Pancreas (tissue), 10 donors: ENCODE results near the gene FURIN. TPM values are rescaled to one million over a fixed set of nuclear protein-coding genes. Genes with fewer than 3 reads are reported as not detected.

Experiments
- ATAC-seq, 4 donors: fragments of 200-7000 bp; cut with Tn5 transposase; one replicate each; pipeline versions ENCODE4 v1.8.0 to v1.9.1; 2020; ENCODE audit warnings: mild to moderate bottlenecking in 4 of 4, moderate library complexity in 4 of 4
- DNase-seq, 6 donors: peaks; one replicate each; pipeline ENCODE4 v3.0.0-alpha.2; 2020
- FAIRE-seq: peaks from 2 replicates; lab custom pipeline; 2012; peaks lifted over from hg19 to GRCh38; lab: Jason Lieb, UNC
- H3K27ac ChIP-seq, 4 donors: fragments of 200-600 bp; sonication (generic); 1 replicate in 3 of 4; 2 replicates in 1 of 4; pipeline versions ENCODE4 v1.5.0 to v1.8.0; 2020
- H3K27me3 ChIP-seq, 4 donors: fragments of 200-600 bp; one replicate each; pipeline ENCODE4 v1.8.0; 2021
- H3K36me3 ChIP-seq, 3 donors: fragments of 200-600 bp; sonication (generic) in 1 of 3; one replicate each; pipeline versions ENCODE4 v1.5.0 to v1.8.0; 2020 to 2021
- H3K4me1 ChIP-seq, 3 donors: fragments of 200-600 bp; one replicate each; pipeline ENCODE4 v1.8.0; 2021
- H3K4me3 ChIP-seq, 4 donors: fragments of 200-600 bp; sonication (generic) in 2 of 4; one replicate each; pipeline versions ENCODE4 v1.5.0 to v1.8.0; 2020 to 2021
- H3K9me3 ChIP-seq, 4 donors: fragments of 200-600 bp; one replicate each; pipeline ENCODE4 v1.8.0; 2021
- CTCF ChIP-seq, 4 donors: fragments of 200-600 bp; sonication (generic) in 3 of 4; IDR thresholded peaks; one replicate each; pipeline versions ENCODE4 v1.5.0 to v1.8.0; 2021; ENCODE audit warnings: antibody characterized with exemption in 4 of 4
- WGBS, 2 donors: extraction: QIAGEN DNeasy Blood & Tissue Kit; methylation state at CpG; one replicate each; pipeline ENCODE4 v1.1.7; 2013; 5-methylcytosine and 5-hydroxymethylcytosine counted together
- intact Hi-C, 3 donors: fragments of 100-400 bp; cut with DNase I; formaldehyde crosslinking; loops; one replicate each; pipeline versions ENCODE4 v1.11.1 to v1.14.2; 2022
- polyA plus RNA-seq, 2 donors: library from polyadenylated mRNA; stranded (reverse); fragments of 200-250 nt; gene quantifications; one replicate each; pipeline ENCODE4 v1.2.3, GENCODE V29; 2013
- total RNA-seq, 6 donors: library from RNA; stranded (reverse); fragmentation: NEBNext Ultra II Directional in 4 of 6; extraction: Animal tissue kit (Norgen Biotek cat#: 25700) in 4 of 6; gene quantifications; one replicate each; pipeline versions ENCODE4 v1.2.1 to v1.2.4, GENCODE V29; 2021 to 2023
- donor health status: healthy with polysubstance abuse.
- donor health status: DM: no; HTN: no; CAD: no; lungs with moderate emphysema.
- donor health status: DM: no; HTN: no; CAD: no.
- donor health status: control.
- donor health status: control.
- donor health status: Bipolar disorder and iron deficiency.
- donor health status: DM: yes; HTN: yes; CAD: no.
- donor health status: DM: no; HTN: no; CAD: no.
- donor health status: DM: no; HTN: no; CAD: no.
- donor health status: DM: yes; HTN: yes; CAD: no.

Gene FURIN
- total and polyA plus RNA-seq, 8 donors, result 50.3 to 106 (median 84.2) TPM

DNA sequence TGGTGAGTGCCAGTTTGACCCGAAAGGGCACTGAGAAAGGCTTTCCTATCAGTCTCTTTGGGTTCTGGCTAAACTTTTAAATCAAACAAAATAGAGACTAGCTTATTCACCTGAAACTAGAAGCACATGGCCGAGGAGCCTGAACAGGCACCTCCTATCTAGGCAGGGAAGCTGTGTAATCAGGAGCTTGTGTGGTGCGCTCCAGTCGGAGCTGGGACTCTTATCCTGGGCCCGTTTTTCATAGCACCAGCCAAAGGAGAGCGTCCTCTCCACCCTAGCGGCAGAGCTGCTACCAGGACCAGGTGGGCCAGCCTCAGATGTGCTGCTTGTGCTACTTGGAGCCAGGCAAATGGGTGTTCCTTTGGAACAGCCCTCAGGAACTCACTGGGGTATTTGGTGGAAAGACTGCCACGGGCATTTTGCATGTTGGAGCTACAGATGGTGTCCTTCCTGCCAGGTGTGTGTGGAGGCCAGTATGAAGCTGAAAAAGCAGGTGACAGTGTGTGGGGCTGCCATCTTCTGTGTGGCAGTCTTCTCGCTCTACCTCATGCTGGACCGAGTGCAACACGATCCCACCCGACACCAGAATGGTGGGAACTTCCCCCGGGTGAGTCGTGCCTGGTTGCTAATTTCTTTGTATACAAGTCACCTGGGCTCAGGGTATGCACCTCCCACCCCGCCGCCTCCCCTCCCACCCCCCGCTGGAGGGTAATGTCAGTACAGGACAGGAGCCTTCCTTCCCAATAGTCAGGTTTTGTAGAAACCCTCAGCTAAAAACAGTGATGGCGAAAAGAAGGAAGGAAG is 35.5 kb downstream of the FURIN start:
- H3K27me3 ChIP-seq, result no peaks in the 10 kb centered on the region
- FAIRE-seq, result no peak
- no peak for TF ChIP-seq CTCF (IDR thresholded peaks at IDR 0.05)
- H3K4me3 ChIP-seq, result peak overlapping the region; percentile 51 to 82 (median 61)
- peaks cover 10 to 41% (median 22%) of the 10 kb centered on the region in 3 donors for H3K4me1 ChIP-seq
- peak in 4 of 6 donors; percentile 53 to 66 (median 58) for DNase-seq
- peak; percentile 30 to 51 (median 50) for ATAC-seq
- H3K36me3 ChIP-seq, result peaks cover 0 to 12% (median 10%) of the 10 kb centered on the region in 3 donors
- intact Hi-C loops, result no loop called here
- H3K27ac ChIP-seq, result peak overlapping the region; percentile 80 to 93 (median 92)
- WGBS, 2 donors, result 37 to 41% methylated on average over 18 of the region's 18 CpGs
- H3K9me3 ChIP-seq, result no peaks in the 10 kb centered on the region

GRCh38 chr15:90904746-90905145 is 36.4 kb downstream of the FURIN start:
- 87 to 89% methylated on average over 9 of the region's 9 CpGs for WGBS, 2 donors
- Histone ChIP-seq H3K9me3 (no peaks in the 10 kb centered on the region), H3K27ac (peak overlapping the region in 2 of 4 donors; percentile 16 to 17), H3K4me1 (peaks cover 10 to 41% (median 22%) of the 10 kb centered on the region in 3 donors), H3K4me3 (no peak overlapping the region), H3K36me3 (peaks cover 0 to 18% (median 15%) of the 10 kb centered on the region in 3 donors), H3K27me3 (no peaks in the 10 kb centered on the region)
- no peak for DNase-seq
- intact Hi-C loops, result no loop called here
- no peak for ATAC-seq
- FAIRE-seq, result no peak
- no peak for TF ChIP-seq CTCF (IDR thresholded peaks at IDR 0.05)

DNA sequence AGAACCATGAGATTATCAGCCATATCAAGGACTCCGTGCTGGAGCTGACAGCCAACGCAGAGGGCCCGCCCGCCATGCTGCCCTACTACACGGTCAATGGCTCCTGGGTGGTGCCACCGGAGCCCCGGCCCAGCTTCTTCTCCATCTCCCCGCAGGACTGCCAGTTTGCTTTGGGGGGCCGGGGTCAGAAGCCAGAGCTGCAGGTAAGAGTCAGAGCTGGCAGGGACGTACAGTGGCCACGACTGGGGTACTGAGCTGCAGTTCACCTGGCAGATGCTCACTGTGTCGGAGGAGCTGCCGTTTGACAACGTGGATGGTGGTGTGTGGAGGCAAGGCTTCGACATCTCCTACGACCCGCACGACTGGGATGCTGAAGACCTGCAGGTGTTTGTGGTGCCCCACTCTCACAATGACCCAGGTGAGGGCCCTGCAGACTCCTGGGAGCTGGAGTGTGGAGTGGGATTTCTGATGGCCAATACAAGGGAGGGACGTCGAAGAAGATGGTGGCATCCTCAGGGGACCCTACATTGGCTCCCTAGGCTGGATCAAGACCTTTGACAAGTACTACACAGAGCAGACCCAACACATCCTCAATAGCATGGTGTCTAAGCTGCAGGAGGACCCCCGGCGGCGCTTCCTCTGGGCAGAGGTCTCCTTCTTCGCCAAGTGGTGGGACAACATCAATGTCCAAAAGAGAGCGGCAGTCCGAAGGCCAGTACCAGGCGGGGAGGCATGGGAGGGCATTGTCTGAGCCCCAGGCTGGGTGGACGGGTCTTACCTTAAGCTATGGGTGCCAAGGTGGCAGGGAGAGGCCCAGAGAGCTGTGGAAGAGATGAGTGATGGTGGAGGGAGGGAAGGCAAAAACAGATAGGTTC is 37.2 kb downstream of the FURIN start:
- ATAC-seq, result no peak
- intact Hi-C loops, result no loop called here
- Histone ChIP-seq H3K27ac (peak overlapping the region in 3 of 4 donors; percentile 11 to 42 (median 33)), H3K4me3 (no peak overlapping the region), H3K27me3 (no peaks in the 10 kb centered on the region), H3K9me3 (no peaks in the 10 kb centered on the region), H3K36me3 (peaks cover 0 to 26% (median 21%) of the 10 kb centered on the region in 3 donors), H3K4me1 (peaks cover 10 to 41% (median 22%) of the 10 kb centered on the region in 3 donors)
- TF ChIP-seq CTCF (IDR thresholded peaks at IDR 0.05), result no peak
- peak in 1 of 6 donors; percentile 73 for DNase-seq
- no peak for FAIRE-seq
- WGBS, 2 donors, result 82 to 85% methylated on average over 28 of the region's 28 CpGs

GRCh38 chr15:90906181-90906849 is 37.9 kb downstream of the FURIN start:
- Histone ChIP-seq H3K27ac (peak overlapping the region in 3 of 4 donors; percentile 11 to 42 (median 33)), H3K4me1 (peaks cover 10 to 41% (median 22%) of the 10 kb centered on the region in 3 donors), H3K9me3 (no peaks in the 10 kb centered on the region), H3K4me3 (no peak overlapping the region), H3K27me3 (no peaks in the 10 kb centered on the region), H3K36me3 (peaks cover 4 to 34% (median 28%) of the 10 kb centered on the region in 3 donors)
- intact Hi-C loops, result no loop called here
- DNase-seq (peak; percentile 81 to 91 (median 90)), ATAC-seq (peak; percentile 50 to 62 (median 54)), FAIRE-seq (no peak)
- TF ChIP-seq CTCF (IDR thresholded peaks at IDR 0.05), result no peak
- 56 to 61% methylated on average over 11 of the region's 11 CpGs for WGBS, 2 donors
